NCI-H1092 treated with DMSO at 0.1 percent for 48 hours (cell line): Measurements from ENCODE around the gene TEX14.
A peak's percentile ranks its signal among the peaks of the same experiment; 100 is the strongest.
"Not testable (repeated sequence)": the region's sequence is repeated elsewhere in the genome, so short reads cannot be mapped to it uniquely, and the experiment has no call there.

Experiments
- DNase-seq: peaks from one replicate; lab custom pipeline; 2025; lab: John Stamatoyannopoulos, UW

The TEX14 gene

DNA sequence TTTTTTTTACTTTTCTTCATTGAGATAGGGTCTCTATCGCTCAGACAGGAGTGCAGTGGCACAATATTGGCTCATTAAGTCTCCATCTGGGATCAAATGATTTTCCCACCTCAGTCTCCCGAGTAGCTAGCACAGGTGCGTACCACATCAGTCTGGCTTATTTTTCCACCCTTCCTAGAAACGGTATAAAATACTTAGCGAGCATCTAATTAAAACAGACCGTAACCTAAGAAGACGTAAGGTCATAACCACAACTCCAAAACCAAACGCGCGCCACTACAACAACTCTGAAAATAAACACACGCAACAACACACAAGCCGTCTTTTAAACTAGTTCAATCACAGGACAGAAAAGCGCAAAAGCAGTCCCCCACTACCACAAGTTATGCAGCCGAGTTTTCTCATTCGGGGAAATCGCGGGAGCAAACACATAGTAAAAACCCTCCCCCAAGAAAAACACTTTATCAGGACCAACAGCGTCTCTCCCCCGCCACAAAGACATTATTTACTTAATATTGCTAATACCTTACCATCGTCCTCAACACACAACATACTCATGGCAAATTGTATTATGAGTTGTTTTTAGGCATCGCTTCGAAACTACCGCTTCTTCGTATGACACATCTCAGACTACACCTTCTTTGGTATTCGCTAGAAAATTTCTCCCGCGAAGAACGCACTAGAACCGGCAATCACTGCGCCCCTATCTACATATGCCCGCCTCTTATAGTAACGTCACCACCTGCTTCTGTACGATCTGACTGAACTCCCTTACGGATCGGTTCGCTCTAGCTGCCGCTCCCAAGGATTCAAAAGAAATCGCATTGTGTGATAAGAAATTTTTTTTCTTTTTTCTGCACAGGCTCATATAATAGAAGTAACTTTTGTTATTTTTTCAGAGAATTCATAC is 32.8 kb downstream of the TEX14 start:
- peak; percentile 95 for DNase-seq

DNA sequence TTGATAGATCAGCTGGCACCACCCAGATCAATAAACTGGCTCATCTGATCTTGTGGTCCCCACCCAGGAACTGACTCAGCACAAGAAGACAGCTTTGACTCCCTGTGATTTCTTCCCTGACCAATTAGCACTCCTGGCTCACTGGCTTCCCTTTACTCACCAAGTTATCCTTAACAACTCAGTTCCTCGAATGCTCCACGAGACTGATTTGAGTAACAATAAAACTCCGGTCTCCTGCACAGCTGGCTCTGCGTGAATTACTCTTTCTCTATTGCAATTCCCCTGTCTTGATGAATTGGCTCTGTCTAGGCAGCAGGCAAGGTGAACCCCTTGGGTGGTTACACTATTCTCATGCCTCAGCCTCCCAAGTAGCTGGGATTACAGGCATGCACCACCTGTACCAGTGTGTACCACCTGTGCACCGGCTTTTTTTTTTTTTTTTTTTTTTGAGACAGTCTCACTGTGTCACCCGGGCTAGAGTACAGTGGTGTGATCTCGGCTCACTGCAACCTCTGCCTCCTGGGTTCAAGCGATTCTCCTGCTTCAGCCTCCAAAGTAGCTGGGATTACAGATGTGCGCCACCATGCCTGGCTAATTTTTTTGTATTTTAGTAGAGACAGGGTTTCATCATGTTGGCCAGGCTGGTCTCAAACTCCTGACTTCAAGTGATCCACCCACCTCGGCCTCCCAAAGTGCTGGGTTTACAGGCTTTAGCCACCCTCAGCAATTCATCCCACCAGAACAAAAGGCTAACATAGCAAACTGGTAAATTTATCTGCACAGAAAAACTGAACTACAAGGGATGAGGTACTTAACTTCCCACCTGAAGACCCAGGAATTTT is 33.7 kb downstream of the TEX14 start:
- not testable (repeated sequence) for DNase-seq

DNA sequence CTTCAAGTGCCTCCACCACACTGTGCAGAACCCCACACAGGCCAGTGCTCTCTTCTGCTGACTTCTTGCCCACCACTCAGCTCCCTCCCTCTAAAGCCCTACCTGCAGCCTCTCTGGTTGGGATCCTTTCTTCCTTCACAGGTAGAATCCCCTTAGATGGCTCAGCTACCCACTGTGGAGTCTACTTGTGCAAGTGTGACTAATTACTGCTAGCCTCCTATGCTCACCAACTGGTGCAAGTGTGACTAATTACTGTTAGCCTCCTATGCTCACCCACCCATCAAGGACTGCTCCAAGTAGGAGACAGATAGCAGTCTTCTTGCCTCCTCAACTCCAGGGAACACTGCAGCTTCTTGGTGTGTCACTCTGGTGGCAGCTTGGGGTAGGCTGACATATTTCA is 43.6 kb downstream of the TEX14 start:
- no peak for DNase-seq

DNA sequence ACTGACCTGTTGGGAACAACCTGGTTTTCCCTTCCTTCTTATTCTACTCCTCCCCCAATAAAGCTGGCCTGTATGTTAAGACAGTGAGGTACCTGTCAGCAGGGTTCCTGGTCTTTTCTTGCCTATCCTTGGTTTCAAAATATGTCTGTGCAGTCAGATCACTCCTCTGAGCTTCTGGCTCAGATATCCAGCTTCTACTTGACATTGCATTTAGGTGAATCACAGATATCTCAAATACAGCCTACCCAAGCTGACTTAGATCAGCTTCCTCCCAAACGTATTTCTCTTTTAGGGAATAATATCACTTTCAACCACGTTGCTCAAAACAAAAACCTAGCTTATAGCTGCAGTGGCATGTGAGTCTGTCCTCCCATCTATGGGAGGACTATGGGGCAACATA is 48.7 kb downstream of the TEX14 start:
- DNase-seq, result no peak

DNA sequence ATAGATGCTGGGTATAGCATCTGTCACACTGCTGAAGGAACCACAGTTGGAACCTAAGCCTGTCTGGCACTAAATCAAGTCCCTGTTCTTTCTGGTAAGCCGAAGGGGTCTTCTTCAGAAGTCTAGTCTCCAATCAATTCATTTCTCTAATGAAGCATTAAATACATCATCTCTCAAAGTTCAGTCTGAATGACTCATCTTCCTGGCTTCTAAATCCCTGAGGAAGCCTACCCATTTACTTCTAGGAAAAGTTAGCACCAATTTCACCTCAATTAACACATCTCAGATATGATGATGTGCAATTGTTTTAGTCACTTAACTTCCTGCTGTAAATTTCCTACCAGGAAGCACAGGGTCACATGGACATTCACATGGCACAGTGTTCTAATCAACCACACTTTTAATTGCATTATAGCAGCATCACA is 49.9 kb downstream of the TEX14 start:
- DNase-seq, result no peak

DNA sequence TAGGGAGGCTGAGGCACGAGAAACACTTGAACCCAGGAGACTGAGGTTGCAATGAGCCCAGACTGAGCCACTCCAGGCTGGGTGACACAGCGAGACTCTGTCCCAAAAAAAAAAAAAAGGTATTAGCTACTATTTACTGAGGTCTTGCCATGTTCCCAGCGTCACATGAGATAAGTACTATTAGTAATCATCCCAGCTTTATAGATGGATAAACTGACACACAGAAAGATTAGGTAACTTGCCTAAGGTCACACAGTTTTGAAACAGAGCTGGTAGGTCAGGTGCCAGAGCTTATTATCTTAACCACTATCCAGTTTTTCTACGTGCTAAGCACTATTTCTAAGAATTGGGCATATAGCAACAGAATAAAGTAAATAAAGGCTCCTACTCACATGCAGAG is 51.6 kb downstream of the TEX14 start:
- no peak for DNase-seq

DNA sequence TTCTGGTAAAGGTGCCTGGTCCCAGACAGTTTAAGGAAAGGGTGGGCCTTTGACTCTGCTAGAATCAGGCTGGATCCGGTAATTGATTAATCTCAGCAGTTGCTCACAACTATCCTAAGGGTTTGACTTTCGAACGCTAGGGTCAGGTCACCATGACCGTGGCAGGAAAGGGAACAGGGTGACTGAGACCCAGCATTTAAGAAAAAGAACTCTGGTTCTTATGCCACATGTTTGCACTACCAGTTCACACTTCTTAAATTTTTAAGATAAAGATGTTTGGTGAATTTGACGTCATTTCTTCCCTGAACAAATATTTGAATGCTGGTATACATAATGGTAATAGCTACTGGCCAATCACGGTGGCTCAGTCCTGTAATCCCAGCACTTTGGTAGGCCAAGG is 52.2 kb downstream of the TEX14 start:
- no peak for DNase-seq

DNA sequence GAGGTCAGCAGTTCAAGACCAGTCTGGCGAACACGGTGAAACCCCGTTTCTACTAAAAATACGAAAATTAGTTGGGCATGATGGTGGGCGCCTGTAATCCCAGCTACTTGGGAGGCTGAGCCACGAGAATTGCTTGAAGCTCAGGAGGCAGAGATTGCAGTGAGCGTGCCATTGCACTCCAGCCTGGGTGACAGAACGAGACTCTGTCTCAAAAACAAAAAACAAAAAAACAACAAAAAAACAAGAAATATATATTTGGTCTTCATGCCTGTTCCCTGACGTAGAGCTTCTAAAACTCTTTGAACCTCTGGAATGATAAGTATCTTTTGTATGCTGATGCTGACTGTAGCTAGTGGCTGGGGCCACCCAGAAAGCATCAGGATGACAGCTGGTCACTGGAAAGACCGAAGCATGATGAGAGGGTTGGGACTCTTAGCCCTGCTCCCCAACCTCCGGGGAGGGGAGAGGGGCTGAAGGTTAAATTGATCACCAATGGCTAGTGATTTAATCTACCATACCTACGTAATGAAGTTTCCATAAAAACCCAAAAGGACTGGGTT is 54.8 kb downstream of the TEX14 start:
- DNase-seq, result no peak

DNA sequence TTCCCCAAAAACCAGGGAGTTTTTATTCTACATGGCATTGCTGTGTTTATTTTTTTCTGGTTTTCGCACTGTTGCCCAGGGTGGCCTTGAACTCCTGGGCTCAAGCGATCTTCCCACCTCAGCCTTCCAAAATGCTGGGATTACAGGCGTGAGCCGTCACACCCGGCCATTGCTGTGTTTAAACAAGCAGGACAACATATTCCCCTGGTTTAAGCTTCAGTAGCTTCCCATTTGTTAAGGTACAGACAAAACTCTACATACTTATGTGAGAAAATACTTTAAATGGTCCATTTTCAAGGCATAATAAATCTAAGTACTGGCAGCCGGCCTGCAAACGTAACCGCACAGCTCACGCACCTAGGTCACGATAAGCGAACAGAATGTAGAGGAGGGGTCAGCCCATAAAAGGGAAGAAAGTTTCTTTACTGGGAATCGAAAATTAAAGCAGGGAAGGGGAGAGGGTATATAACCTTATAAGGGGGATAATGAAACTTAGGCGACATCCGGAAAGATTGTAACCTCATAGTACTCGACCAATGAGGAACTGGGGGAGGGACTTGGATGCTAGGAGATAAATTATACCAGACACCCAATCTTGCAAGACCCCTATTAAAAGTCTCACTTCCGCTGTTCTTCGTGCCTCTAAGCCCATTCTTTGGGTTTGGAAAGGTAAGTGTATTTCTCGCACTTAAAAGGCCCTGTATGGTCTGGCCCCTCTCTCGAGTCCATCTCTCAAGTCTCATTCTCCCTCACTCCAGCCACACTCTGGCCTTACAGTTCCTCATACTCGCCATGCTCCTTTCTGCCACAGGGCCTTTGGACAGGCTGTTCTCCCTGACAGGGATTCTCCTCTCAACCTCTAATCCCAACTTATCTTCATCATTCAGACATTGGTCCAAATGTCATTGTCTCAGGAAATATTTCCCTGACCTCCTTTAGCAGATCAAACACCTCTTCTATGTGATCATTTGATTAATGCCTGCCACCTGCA is 59.2 kb downstream of the TEX14 start:
- DNase-seq, result no peak

DNA sequence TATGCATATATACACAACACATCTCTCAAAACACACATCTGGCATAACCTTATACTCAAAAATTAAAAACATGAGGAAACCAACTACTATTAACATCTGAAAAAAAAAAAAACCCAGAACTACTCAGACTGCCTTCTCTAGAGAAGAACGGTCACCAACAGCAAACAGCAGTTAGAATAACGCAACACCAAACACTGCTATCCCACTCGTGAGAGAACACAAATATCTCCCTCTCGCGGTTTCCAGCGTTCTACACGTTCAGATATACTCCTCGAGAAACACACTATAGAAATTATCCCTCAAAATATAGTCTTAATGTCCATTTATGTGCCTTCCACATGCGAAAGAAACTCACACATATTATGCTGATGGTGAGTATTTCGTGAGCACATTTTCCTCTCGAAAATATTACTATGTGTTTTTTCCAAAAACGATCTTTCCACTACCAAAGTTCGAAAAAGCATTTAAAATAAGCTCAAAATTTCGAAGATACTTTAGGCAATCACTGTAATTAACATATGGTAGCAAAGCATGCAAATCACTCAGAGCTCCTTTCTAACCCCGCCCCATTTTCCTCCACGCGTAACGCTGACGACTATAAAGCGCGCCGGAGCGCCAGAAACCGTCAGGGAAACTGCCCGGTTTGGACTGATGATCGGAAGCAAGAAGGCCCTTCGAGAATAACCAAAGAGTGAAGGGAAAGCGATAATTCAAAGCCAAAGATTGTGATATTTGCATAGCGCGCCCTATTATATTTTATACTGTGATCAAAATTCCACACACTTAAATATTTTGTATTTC is 60.1 kb downstream of the TEX14 start:
- DNase-seq, result peak; percentile 95

DNA sequence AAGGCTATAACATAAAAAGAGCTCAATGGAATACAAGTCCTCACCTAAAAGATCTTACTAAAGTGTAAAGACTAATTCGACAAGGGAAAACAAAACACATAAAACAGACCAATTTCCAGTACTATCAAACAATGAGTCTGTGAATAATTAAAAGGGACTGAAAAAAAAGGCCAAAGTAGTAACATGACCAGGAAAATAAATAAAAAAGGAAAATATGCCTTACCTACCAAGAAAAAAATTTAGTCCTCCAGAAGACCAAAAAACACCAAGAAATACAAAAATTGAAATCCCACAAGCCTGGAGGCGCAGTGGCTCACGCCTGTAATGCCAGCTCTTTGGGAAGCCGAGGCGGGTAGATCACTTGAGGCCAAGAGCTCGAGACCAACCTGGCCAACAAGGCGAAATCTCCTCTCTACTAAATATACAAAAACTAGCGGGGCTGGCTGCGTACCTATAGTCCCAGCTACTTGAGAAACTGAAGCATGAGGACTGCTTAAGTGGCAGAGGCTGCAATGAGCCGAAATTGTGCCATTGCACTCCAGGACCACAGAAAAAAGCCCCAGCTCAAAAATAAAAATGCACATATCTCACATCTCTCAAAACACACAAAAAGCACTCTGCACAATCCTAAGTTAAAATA is 60.8 kb downstream of the TEX14 start:
- no peak for DNase-seq

DNA sequence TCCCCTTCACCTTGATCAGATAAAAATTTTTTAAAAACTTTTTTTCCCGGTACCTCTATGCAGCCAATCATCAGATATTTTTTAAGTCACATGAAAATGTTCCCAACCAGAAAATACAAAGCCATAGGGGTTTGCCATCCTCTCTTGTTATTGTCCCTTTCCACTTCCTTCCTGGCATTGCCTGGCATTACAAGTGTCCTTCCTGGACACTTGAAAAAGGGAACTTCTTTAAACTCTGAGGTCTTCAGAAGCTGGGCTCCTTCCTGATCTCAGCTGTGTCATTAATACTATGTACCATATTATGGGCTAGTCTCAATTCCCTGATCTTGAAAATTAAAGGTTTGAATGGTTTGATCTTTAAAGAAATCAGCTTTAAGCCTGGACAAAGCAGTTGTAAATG is 64.9 kb downstream of the TEX14 start:
- no peak for DNase-seq

DNA sequence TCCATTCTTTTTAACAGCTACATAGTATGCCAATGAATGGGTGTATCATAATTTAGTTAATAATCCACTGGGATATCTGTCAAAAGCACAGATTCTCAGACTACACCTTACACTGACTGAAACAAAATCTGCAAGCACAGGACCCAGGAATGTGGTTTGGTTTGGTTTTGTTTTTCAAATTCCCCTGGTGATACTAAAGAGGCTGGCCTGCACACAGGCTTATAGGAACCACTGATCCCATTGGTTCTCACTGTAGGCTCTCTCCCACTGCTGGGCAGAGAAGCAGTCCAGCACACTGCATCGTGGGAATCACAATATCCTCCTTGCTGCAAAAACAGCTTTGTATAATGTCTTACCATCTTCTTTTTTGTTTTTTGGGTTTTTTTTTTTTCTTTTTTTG is 67.1 kb downstream of the TEX14 start:
- no peak for DNase-seq

DNA sequence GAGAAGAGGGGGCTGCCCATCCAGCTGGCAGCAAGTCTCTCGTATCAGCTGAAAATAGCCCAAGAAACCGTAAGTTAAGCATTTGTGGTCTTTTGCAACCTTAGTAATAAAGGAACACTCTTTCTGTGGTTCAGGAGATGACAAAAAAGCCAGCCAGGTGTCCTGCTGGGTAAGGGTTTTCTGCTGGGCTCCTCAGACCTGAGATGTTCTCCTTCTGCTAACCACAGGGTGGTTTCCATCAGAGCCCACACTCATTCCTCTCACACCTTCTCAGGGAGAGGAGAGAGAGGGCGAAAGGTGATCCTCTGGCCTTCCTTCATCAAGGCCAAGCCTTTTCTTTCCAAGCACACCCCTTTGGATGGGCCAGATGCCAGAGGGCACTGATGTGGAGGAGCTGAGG is 70.7 kb downstream of the TEX14 start:
- DNase-seq, result no peak

DNA sequence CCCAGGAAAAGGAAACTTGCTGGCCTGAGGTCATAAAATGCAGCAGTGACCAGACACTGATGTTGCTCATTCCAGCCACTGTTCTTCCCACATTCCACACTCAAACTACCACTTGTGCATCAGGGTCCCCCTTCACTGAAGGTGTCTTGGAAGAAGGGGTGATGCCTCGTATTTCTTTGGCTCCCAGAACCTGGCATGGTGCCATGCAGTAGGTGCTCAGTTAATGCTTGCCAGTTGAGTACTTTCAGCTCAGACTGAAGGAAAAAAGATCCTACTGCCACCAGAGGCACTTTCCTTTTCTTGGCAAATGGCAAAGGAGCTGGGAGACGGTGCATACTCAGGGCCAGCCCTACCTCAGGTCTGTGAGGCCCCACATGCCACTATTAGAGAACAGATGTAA is 73.5 kb downstream of the TEX14 start:
- no peak for DNase-seq

DNA sequence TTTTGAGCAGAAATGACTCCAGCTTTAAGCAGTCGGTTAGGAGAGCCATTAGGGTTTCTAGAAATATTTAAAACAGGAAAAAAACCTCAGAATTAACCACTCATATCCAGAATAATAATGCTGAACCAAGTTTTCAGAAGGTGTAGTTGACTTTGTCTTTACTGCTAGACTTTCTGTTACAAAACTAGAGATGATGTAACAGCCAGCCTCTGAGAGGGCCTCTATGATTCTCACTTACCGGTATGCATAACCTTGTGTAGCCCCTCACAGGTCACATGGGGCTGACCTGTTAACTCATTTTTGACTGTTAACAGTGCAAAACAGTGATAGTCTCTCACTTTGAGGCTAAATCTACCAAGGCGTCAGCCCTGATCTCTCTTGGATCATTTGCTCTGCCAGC is 74.3 kb downstream of the TEX14 start:
- no peak for DNase-seq

DNA sequence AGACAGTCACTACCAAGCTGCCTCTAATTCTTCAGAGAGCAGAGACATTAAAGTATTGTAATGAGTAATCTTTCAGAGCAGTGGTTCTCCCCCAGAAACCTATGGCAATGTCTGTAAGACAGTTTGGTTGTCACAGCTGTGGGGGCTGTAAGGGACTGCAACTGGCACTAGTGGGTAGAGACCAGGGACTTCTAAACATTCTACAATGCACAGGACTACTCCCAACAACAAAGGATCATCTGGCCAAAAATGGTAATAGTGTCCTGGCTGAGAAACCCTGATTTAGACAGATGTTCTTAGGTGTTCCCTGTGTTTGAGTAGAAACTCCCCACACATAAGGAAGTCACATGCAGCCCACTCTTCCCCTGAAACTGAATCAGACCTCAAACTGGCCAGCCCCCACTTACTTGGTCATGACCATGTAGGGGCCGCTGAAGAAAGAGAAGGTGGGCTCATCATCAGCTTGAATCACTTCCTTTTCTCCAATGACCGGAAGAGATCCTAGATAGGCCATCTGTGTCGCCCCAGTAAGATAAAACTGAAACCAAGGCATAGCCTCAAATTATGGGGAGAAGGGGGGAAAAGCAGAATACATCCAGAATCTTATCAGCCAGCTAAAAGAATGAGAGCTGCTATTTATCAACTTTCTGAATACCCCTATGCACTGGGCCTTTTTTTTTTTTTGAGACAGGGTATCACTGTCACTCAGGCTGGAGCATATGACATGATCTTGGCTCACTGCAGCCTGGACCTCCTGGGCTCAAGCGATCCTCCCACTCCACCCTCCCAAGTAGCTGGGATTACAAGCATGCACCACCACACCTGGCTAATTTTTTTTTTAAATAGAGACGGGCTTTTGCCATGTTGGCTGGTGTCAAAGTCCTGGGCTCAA is 75.8 kb downstream of the TEX14 start:
- DNase-seq, result no peak

DNA sequence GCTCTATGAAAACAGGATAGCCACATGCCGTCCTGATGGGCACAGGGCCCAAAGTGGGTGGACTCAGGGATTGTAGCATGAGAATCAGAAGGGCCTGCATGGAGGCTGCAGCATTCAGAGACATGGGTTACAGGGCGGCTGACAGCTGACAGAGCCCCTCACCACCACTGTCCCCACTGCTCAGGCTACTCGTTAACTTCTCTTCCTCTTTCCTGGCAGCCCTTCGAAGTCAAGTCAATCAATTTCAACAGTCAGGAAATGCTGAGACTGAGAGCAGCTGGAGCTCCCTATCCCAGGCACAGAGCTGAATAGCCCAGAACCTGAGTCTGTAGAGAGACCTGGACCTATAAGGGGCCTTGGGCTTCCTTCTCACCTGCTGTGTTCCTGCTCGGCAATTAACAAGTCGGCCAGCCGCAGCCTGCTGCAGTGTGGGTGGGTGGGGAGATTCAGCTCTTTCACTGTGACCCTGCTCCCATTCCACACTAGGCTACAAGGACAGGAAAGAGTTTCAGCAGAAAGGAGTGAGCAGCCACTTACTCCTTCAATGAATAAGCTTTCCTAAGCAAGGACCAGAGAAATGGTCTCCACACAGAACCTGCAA is 76.9 kb downstream of the TEX14 start:
- DNase-seq, result no peak

DNA sequence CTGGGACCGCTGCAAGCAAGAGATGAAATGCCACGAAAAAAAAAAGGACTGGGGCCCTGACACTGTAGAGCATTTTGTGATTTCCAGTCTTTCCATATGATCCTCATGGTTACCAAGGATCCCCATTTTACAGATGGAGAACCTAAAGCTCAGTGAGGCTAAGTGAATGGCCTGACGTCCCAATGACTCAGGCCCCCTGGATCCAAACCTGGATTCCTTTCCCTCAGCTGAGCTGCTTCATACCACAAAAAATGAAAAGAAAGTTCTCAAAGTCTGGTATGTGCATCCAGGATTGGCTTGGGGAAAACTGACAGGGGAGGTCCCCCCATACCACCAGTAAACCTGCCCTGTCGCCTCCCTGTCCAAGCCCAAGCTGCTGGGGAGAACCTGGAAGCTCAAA is 80.5 kb downstream of the TEX14 start:
- DNase-seq, result no peak
